Fibroblast of skin of left biceps (primary cell): ENCODE results near the gene OIP5.
A peak's percentile ranks its signal among the peaks of the same experiment; 100 is the strongest.
"Not testable (repeated sequence)": the region's sequence is repeated elsewhere in the genome, so short reads cannot be mapped to it uniquely, and the experiment has no call there.

ENCODE experiments used
- DNase-seq, 2 experiments: peaks; one replicate each; pipeline ENCODE4 v3.0.0-alpha.2; 2013; ENCODE audit warnings: low read depth in 2 of 2

OIP5 gene

DNA sequence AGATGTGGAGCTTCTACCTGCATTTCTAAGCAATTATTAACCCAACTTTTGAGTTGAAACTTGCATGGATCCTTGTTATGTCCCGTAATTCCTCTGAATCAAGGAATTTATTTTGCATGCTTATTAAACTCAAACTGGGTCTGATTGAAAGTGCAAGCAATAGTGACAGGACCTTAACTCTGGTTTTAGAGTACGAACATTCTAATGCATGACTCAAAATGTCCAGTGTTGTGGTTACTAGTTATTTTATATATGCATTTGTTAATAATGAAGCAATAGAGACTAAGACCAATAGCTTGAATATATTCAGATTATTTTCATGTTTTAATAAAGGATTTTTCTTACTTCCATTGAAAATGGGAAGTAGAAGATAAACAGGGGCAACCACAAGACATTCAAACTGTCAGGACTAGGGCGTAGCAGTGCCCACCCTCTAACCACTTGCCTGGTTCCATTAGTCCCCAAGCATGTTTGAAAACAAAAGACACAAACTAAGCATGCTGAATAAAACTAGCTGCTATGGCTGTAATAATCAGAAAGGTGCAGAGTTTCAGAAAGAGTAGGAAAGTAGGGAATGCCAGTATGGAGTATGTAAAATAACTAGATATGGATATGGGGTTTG lies 28.1 kb downstream of the OIP5 start:
- DNase-seq, result no peak

DNA sequence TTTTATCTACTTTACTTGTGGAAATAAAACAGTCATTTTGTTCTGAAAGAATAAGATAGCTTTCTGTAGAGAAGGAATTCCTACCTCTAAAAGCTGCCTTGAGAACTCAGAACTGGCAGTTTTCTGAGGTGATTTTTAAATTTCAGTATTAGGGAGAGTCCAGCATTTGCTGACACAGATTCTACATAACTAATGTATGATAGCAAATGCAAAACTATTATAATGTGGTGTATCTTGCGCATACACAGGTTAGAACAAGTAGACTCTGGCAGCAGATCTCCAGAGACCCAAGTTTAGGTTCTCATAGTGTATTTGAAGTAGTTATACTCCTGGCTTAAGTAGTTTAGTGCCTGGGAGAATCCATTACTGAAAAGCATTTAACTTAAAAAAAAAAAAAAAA lies 30.8 kb downstream of the OIP5 start:
- no peak for DNase-seq

DNA sequence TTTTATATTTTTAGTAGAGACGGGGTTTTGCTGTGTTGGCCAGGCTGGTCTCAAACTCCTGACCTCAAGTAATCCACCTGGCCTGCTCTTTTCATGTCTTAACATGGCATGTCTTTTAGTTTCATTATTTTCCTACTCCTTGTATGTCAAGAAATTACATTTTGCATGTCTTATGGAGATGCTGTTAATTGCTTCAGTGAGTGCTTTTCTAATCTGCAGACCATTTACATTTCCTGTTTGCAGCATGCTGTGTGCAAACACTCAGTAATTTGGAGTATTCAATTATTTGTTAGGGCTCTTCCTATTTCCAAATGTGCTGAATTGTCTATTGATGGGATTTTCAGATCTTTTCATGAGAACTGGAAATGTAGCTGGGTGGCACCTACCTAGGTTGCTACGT lies 31.3 kb downstream of the OIP5 start:
- not testable (repeated sequence) for DNase-seq

DNA sequence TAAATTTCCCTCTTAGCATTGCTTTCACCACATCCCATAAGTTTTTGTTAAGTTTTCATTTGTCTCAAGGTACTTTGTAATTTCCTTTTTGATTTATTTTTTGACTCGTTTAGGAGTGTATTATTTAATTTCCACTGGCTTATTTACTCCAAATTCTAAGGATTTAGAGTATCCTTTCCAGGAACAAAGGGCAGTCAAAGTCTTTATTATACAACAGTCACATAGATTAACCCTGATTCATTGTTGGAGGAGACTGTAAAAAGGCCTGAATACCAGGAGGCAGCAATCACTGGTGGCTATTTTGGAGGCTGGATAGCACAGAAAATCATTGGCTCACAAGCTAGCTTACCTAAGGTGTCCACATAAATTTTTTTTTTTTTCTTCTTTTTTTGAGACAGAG lies 39.9 kb downstream of the OIP5 start:
- no peak for DNase-seq

DNA sequence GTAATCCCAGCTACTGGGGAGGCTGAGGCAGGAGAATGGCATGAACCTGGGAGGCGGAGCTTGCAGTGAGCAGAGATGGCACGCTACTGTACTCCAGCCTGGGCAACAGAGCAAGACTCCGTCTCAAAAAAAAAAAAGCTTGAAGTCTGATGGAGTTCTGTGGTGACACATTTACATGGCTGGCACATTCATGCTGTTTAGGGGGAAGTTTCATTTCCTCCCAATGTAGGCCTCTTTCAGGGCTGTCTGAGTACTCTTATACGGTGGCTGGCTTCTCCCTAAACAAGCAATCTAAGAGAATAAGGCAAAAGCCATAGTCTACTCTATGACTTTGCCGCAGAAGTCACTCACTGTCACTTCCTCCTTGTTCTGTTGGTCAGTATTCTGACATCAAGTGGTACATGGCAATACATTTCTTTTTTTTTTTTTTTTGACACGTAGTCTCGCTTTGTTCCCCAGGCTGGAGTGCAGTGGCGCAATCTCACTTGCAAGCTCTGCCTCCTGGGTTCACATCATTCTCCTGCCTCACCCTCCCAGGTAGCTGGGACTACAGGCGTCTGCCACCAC lies 41.2 kb downstream of the OIP5 start:
- no peak for DNase-seq

DNA sequence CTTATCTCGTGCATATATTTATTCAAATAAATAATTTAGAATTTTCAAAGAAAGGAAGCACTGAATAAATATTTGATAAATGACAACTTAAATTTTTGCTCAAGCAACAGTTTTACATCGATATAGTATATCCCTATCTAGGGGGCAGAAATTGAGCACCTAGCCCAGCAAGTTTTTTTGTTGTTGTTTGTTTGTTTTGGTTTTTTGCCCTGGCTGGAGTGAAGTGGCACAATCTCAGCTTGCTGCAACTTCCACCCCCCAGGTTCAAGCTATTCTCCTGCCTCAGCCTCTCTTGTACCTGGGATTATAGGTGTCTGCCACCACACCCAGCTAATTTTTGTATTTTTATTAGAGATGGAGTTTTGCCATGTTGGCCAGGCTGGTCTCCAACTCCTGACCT lies 42.4 kb downstream of the OIP5 start:
- DNase-seq, result no peak

DNA sequence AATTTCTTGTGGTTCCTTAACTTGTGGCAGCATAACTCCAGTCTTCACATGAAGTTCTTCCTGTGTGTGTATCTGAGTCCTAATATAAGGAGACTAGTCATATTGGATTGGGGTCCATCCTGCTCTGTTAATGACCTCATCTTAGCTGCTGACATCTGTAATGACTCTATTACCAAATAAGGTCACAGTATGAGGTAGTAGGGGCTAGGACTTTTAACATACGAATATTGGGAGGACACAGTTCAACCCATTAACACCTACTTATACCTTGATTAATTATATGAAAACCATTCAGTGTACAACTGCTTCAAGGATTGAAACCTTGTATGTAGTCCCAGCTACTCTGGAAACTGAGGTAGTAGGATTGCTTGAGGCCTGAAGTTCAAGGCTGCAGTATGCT lies 43.9 kb downstream of the OIP5 start:
- no peak for DNase-seq

DNA sequence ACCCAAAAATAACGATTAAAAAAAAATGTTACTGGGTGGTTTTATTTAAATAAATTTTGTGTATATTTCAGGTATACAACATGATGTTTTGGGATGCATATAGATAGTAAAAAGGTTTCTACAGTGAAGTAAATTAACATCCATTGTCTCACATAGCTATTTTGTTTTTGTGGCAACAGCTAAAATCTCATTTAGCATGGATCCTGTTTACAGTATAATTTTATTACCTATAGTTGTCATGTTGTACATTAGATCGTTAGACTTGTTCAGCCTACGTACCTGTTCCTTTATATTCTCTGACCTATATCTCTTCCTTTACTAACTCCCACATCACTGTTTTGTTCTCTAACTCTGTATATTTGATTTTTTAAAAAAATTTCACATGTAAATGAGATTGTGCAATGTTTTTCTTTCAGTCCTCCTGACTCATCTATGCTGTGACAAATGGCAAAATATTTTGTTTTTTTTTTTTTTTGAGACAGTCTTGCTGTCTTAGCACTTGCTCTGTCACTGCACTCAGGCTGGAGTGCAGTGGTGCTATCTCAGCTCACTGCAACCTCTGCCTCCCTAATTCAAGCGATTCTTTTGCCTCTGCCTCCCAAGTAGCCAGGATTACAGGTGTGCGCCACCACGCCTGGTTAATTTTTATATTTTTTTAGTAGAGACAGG lies 45.6 kb downstream of the OIP5 start:
- DNase-seq, result no peak

DNA sequence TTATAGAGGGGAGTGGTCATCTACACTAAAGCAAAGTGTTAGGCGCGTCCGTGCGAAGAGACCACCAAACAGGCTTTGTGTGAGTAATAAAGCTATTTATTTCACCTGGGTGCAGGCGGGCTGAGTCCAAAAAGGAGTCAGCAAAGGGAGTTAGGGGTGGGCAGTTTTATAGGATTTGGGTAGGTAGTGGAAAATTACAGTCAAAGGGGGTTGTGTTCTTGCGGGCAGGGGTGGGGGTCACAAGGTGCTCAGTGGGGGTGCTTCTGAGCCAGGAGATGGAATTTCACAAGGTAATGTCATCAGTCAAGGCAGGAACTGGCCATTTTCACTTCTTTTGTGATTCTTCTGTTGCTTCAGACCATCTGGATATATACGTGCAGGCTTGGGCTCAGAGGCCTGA lies 47.1 kb downstream of the OIP5 start:
- no peak for DNase-seq

DNA sequence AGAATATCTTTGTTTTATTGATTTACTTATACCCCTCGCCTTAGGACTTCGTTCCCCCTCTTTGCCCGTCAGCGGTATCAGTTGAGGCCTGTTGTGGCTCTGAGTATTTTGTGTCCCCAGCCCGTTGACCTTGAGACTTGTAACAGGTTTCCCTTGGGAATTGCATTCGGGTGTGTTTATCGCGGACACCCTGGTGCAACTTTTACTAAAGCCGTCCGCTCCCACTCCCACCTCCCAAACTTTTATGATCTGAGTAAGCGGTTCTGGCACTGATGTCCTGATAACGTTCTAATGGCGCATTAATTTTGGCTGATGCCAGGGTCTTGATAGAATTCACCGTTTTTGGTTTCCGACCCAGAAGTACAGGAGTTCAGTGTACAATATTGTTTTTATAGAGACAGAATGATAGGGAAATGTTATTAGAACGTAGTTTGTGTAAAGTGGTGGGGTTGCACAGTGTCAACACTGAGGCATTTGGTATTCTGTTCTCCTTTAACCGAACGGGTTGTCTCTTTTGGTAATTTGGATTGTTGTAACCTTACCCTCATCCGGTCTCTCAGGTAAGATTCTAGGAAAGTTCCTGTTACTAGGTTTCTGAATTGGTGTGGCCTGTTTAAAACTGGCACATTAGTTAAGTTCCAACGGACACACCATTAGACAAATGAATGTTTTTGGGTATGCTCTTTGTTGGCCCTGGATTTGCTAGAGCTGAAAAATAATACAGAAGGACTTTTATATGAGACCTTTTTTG lies 47.8 kb downstream of the OIP5 start:
- no peak for DNase-seq

DNA sequence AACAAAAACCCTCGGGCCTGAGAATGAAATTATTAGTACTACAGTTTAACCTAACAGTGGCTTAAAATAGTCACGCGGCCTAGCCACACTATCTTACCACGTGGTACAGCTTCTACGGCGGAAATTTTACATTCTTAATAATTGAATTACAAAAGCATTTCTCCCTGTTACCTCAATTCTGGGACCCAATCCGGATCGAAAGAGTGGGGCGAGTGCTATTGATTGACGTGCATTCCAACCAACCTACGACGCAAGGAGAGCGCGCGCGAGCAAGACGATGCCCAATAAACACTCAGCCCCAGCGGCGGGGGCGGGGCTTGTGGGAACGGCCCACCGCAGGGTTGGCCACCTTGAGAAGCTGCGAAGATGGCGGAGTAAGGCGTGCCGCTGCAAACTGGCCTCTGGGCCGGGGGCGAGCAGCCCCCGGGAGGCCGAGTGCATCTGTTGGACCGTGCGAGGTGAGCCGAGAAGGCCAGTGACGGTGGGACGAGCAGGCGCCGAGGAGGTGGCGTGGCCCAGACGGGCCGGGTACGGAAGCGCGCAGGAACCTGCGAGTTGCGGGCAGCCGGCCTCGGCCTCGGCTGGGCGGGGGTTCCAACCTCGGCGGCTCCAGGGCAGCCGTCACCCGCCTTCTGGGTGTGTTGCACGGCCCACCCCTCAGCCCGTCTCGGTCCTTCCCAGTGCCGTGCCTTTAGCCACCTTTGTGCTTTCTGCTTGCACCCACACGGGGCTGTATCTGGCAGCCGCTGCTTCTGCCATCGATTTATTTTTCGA lies 48.6 kb downstream of the OIP5 start:
- peak; percentile 99 for DNase-seq

DNA sequence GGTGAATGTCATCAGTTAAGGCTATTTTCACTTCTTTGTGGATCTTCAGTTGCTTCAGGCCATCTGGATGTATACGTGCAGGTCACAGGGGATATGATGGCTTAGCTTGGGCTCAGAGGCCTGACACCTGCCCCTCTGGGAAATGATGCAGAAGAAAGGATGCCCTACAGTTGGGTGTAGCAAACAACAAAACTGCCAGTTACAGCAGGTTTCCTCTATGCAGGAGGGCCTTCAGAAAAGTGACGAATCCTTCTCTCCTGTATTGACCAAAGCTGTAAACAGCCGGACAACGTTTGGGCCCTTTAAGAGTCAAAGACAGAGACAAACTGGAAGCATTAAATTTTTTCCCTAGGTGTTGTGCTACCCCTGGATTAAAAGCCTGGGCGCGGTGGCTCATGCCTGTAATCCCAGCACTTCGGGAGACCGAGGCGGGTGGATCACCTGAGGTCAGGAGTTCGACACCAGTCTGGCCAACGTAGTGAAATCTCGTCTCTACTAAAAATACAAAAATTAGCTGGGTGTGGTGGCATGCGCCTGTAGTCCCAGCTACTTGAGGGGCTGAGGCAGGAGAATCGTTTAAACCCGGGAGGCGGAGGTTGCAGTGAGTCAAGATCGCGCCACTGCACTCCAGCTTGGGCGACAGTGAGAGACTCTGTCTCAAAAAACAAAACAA lies 49.3 kb downstream of the OIP5 start:
- DNase-seq, result not testable (repeated sequence)

DNA sequence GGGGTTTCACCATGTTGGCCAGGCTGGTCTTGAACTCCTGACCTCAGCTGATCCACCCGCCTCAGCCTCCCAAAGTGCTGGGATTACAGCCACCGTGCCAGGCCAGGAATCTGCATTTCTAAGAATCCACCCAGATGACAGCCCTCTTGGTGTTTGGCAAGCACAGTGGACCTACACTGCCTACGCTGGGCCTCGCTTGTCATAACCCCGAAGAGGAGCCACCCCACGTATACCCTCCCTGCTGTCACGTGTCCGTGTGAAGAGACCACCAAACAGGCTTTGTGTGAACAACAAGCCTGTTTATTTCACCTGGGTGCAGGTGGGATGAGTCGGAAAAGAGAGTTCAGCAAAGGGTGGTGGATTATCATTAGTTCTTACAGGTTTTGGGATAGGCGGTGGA lies 50.0 kb downstream of the OIP5 start:
- not testable (repeated sequence) for DNase-seq

DNA sequence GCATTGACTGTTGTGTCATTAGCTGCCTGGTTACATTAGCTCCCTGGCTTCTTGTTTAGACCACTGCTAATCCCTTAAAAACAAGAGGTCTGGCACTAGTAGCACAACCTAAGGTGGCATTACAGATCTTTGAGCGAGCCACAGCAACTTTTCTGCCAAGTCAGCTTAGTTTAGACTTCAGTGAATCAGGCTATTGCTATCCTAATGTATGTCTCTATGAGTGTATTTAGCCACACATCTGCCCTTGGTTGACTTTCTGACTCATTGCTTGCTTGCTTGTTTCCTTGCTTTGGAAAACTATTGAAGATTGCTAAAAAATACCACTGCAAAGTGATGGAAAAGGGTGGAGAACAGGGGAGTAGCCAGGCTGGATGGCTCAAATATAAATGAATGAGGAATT lies 51.2 kb downstream of the OIP5 start:
- DNase-seq, result peak; percentile 74 to 77

DNA sequence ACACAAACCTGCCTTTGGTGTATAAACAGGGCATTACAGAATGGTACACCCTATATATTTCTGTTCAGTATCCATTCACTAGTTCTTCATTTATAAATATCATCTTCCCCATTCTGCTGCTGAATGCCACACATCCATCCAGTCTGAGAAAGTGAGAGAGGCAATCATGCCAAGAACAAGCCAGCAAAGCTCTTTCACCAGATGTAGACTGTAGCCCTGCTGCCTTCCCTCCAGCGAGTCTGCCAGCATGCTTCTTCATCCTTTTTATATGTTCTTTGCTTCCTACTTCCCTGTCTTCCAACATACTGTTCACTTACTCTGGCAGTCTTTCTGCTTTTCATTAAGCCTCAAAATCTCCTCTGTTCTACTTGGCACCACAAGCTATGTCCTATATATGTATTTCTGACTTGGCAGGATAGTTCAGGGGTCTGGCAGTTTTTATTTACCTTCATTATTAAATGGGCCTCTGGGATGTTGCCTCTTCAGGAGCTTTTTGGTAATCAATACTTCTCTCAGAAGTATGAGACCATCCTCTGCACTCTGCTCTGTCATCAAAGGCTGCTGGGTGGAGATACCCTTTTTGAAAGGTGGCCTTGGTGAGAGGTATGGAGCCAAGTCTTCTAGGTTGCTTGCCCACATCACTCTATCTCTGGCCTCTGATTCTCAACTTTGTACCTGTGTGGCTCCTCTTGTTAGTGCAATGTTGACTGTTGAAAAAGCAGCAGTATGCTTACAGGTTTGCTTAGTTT lies 52.7 kb downstream of the OIP5 start:
- DNase-seq, result no peak

DNA sequence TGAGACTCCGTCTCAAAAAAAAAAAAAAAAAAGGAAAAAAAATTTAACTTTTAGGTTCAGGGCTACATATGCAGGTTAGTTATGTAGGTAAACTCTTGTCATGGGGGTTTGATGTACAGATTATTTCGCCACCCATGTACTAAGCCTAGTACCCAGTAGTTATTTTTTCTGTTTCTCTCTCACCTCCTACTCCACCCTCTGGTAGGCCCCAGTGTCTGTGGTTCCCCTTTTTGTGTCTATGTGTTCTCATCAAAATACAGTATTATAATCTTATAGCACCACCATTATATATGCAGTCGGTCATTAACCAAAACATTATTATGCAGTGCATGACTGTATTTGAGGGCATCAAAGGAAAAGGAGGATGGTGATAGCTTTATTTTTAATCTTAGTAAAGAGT lies 54.1 kb downstream of the OIP5 start:
- DNase-seq, result no peak

DNA sequence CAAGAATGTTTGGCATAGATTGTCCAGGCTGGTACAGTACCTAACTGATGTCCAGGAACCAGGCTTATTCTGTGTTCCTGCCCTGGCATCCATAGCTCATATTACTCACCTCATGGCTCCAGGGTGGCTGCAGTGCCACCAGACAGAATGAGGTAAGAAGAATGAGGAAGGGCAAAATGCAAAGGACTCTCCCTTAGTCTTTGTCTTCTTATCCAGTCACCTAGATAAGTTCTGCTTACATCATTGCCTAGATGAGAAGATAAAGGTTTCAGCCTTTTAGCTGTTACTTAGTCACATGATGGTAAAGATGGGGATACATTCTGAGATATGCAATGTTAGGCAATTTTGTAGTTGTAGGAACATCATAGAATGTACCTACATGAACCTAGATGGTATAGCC lies 55.6 kb downstream of the OIP5 start:
- no peak for DNase-seq

DNA sequence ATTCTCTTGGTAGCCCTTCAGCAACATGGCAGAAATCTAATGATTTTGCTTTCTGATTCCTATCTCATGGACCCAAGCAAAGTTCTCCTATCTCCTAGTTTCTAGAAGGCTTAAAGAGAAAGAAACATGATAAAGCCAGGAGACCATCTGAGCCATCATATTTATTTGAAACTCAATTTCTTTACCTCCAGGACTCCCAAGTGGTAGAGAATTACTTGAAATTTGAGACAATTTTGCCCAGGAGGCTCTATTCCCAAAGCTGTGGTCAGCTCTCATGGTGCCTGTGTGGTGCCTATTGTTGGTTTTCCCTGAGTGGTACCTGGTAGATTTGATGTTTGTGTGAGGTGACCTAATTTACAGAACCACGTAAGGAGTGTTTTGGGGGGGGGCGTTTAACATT lies 62.5 kb downstream of the OIP5 start:
- no peak for DNase-seq

DNA sequence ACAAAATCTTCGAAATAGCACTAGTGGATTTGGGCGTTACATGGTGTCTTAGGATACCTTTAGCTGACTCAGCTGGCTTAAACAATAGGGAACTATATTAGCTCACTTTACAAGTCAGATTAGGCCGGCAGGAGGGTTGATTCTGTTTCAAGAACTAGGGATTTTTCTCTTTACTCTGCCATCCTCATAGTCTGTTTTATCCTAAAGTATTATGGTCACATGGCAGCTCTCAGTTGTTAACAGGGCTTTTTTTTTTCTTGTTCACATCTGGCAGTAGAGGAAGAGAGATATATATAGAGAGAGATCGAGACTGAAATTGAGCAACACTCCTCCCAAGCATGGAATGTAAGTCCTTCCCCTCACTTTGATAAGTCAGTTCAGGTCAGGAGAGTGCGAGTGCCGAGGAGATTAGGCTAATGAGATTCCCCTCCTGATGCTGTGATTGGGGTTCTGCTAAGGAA lies 68.5 kb downstream of the OIP5 start:
- peak in 1 of 2 experiments; percentile 23 for DNase-seq

DNA sequence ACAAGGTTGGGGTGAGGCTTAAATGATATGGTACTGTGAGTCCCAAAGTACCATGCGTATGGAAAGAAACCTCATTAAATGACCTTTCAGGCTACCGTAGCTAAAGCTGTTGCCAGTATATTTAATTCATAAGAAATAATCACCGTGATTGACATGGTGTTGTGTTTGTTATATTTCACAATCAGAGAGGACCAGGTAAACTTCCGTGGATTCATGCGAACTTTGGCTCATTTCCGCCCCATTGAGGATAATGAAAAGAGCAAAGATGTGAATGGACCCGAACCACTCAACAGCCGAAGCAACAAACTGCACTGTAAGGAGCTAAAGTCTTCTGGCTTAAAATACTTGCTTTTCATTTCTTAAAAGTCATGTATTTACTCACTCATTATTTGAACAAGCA lies 69.8 kb downstream of the OIP5 start:
- no peak for DNase-seq

DNA sequence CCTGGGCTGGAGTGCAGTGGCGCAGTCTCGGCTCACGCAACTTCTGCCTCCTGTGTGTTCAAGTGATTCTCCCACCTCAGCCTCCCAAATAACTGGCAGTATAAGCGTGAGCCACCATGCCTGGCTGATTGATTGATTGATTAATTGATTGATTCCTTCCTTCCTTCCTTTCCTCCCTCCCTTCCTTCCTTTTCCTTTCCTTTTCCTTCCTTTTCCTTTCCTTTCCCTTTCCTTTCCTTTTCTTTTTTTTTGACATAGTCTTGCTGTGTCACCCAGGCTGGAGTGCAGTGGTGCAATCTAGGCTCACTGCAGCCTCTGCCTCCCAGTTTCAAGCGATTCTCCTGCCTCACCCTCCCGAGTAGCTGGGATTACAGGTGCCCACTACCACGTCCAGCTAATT lies 71.5 kb downstream of the OIP5 start:
- DNase-seq, result not testable (repeated sequence)
